Measurements from ENCODE around the gene TBX18. TPM values are rescaled to one million over a fixed set of nuclear protein-coding genes. Genes with fewer than 3 reads are reported as not detected.

The TBX18 gene
- total and polyA plus RNA-seq, 9 of the 15 experiments (the other 6 are each of a cell fraction or from before 2014, with no cell fraction given): 4.0 to 36.1 (median 20.7) TPM

DNA sequence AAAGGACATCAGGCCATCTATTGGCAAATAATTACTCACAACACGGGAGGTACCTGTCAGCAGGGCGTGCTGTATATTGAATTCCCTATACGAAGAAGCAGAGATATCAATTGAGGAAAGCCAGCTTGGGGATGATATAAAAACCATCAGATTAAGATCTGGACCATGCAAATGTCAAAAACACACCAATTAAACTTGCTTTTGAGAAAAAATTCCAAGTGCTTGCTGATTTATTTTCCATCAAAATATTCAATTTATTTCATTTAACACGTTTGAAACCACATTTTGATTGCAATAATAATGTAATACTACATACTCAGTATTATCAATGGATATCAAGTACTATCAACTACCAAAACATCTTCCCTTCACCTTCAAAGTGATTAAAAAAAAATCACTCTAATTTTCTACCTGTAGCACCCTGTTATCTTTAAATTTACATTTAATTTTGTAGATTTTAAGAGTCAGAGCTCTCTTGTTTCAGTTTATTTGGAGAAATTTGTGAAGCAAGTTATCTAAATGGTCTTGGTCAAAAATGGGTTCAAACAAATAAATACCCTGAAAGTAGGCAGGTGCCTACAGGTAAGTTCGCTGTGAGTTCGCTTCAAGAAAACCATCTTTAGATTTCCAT is 6.8 kb upstream of the TBX18 start:
- H3K36me3 ChIP-seq (ENCODE audit: control insufficient read depth, insufficient read depth, low read length): no peaks in the 10 kb centered on the region
- 69% methylated on average over 6 of the region's 6 CpGs for WGBS (ENCODE audit: insufficient coverage, low coverage, missing lambda C conversion rate)
- DNase-seq (ENCODE audit: extremely low read depth in 1 of 4, low spot score in 3 of 4) (no peak), FAIRE-seq (no peak), ATAC-seq (no peak)
- no peak overlapping the region for H3K4me3 ChIP-seq
- ChIA-PET POLR2A (interaction anchor here (0.8 kb wide), 1 partner anchor 8 kb away, joined by 3 read pairs; no protein-coding TSS in a partner anchor), CTCF (ENCODE audit: low intra/inter-chr PET ratio) (no interaction called here)
- no peak overlapping the region for H3K27ac ChIP-seq (ENCODE audit: extremely low read depth, low read depth, low read length)
- no peak overlapping the region for H3K4me2 ChIP-seq (ENCODE audit: insufficient read depth, low read length)
- H3K27me3 ChIP-seq (ENCODE audit: control insufficient read depth in 2 of 2, insufficient read depth in 2 of 2, low read length in 2 of 2): no peaks in the 10 kb centered on the region
- no TSS peak for BruUV-seq (replicated peaks)
- H3K79me2 ChIP-seq (ENCODE audit: control insufficient read depth, insufficient read depth, low read length): no peaks in the 10 kb centered on the region
- TF ChIP-seq C11orf30 (IDR thresholded peaks at IDR 0.05; ENCODE audit: low read depth) (no peak), DACH1 (IDR thresholded peaks at IDR 0.05; ENCODE audit: partially characterized antibody) (no peak), ZBTB17 (CRISPR knock-in tag; IDR thresholded peaks at IDR 0.05) (no peak), CEBPB (tag; IDR thresholded peaks at IDR 0.05) (no peak), KLF10 (CRISPR knock-in tag; IDR thresholded peaks at IDR 0.05) (no peak), NFRKB (IDR thresholded peaks at IDR 0.05; ENCODE audit: low read depth) (no peak), MYBL2 (IDR thresholded peaks at IDR 0.05; ENCODE audit: low read depth) (no peak), MYBL2 (CRISPR knock-in tag; IDR thresholded peaks at IDR 0.05; ENCODE audit: borderline replicate concordance) (no peak), POLR2G (IDR thresholded peaks at IDR 0.05; ENCODE audit: low read depth, low read length) (no peak), TRIM28 (IDR thresholded peaks at IDR 0.05) (no peak), ZNF354B (CRISPR knock-in tag; IDR thresholded peaks at IDR 0.05) (no peak)
- TF ChIP-seq, protein P1, sequence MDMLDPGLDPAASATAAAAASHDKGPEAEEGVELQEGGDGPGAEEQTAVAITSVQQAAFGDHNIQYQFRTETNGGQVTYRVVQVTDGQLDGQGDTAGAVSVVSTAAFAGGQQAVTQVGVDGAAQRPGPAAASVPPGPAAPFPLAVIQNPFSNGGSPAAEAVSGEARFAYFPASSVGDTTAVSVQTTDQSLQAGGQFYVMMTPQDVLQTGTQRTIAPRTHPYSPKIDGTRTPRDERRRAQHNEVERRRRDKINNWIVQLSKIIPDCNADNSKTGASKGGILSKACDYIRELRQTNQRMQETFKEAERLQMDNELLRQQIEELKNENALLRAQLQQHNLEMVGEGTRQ (CRISPR knock-in tag; IDR thresholded peaks at IDR 0.05): no peak
- TF ChIP-seq, protein P2, sequence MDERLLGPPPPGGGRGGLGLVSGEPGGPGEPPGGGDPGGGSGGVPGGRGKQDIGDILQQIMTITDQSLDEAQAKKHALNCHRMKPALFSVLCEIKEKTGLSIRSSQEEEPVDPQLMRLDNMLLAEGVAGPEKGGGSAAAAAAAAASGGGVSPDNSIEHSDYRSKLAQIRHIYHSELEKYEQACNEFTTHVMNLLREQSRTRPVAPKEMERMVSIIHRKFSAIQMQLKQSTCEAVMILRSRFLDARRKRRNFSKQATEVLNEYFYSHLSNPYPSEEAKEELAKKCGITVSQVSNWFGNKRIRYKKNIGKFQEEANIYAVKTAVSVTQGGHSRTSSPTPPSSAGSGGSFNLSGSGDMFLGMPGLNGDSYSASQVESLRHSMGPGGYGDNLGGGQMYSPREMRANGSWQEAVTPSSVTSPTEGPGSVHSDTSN (CRISPR knock-in tag; IDR thresholded peaks at IDR 0.05; ENCODE audit: low read depth): no peak
- TF ChIP-seq, protein P2 (tag; conservative IDR thresholded peaks at IDR 0.05; ENCODE audit: low read depth): no peak
- TF ChIP-seq, protein P3, sequence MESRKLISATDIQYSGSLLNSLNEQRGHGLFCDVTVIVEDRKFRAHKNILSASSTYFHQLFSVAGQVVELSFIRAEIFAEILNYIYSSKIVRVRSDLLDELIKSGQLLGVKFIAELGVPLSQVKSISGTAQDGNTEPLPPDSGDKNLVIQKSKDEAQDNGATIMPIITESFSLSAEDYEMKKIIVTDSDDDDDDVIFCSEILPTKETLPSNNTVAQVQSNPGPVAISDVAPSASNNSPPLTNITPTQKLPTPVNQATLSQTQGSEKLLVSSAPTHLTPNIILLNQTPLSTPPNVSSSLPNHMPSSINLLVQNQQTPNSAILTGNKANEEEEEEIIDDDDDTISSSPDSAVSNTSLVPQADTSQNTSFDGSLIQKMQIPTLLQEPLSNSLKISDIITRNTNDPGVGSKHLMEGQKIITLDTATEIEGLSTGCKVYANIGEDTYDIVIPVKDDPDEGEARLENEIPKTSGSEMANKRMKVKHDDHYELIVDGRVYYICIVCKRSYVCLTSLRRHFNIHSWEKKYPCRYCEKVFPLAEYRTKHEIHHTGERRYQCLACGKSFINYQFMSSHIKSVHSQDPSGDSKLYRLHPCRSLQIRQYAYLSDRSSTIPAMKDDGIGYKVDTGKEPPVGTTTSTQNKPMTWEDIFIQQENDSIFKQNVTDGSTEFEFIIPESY (CRISPR knock-in tag; IDR thresholded peaks at IDR 0.05): no peak
- intact Hi-C loops (cut with micrococcal nuclease): loop anchor here (10.0 kb wide), 1 partner anchor 194 kb away; no protein-coding TSS in a partner anchor
- H3K9me1 ChIP-seq (ENCODE audit: control insufficient read depth, insufficient read depth, low read length): no peaks in the 10 kb centered on the region
- H2AFZ ChIP-seq (ENCODE audit: low read depth, low read length): no peak overlapping the region
- no peak overlapping the region for H3K9ac ChIP-seq (ENCODE audit: insufficient read depth in 1 of 2, low read depth in 2 of 2, low read length in 2 of 2)
- H3K9me3 ChIP-seq (replicated peaks; ENCODE audit: control insufficient read depth, insufficient read depth, low read depth, low read length): no peaks in the 10 kb centered on the region
- no peaks in the 10 kb centered on the region for H4K20me1 ChIP-seq (replicated peaks; ENCODE audit: control insufficient read depth, insufficient read depth, low read length)
- peaks cover 3 to 22% of the 10 kb centered on the region in 2 experiments; a peak in 2 of 5 replicates for H3K4me1 ChIP-seq (replicated peaks in 1 of 2; ENCODE audit: control insufficient read depth in 2 of 2, insufficient read depth in 2 of 2, low read length in 2 of 2)
- in situ Hi-C loops (cut with MboI): loop anchor here (25.0 kb wide), 2 partner anchors 884 to 1916 kb away; no protein-coding TSS in a partner anchor
